NCI-H526 treated with DMSO at 0.1 percent for 48 hours (cell line): ENCODE results near the gene CCDC177.

ENCODE experiments used
- DNase-seq: peaks from one replicate; lab custom pipeline; 2025; lab: John Stamatoyannopoulos, UW

The CCDC177 gene

DNA sequence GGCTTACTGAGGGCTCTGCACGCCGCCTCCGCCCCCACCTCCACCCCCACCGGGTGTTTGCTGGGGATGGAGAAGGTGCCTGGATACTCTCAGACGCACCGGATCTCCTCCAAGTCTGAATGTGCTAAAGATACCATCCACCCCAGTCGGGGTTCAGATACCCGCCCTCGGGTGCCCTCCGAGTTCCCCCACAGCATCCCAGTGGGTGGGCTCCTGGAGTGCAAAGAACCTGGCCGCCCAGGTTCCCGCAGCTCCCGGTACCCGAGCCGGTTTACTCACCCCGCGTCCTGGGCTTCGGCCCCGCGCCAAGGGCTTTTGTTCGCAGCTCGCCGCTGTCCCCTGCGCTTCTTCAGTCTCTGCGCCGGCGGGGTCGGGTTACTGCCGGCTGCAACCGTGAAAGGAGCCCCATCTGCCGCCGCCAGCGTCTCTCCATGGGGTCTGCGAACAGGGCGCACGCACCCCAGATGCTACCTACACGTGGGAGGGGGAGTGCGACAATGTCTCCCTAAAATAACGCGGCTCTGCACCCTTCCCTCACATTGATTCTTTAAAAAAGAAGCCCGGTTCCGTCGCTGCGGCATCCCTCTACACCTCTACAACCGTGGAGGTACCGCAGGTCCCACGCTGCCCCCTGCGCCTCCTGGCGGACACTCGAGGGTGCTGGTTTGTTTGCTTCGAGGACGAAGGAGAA, at the start of gene CCDC177:
TSS of gene CCDC177 (minus strand) at position 609 of the 691 bp plus-strand sequence. CDS start 1,249 bp downstream, outside the sequence.
- DNase-seq, result peak; percentile 72

DNA sequence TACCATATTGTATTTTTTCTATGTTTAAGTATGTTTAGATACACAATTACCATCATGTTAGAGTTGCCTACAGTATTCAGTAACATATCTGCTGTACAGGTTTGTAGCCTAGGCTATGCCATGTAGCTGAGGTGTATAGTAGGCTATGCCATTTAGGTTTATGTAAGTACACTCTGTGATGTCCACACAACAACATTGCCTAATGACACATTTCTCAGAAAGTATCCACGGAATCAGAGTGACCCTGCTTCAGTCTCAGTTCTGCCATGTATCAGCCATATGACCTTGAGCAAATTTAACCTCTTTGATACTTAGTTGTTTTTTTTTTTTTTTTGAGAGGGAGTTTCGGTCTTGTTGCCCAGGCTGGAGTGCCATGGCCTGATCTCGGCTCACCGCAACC, 49.5 kb upstream of the CCDC177 start:
- no peak for DNase-seq

DNA sequence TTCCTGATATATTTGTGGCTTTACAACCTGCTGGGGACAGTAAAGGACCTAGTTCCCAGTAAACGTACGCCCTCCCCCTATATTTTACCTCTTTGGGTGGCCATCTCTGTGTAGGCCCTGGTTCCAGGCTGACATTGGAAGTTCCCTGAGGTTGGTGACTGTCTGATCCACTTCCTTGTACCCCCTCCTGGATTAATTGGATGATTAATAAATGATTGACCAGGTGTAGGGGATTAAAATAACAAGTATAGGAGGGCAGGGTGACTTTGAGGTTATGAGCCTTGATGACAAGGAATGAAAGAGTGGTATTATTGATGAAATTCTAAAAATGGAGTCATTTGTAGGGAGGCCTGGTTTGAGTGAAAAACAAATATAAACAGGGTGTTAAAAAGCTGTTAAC, 46.3 kb upstream of the CCDC177 start:
- DNase-seq, result no peak

DNA sequence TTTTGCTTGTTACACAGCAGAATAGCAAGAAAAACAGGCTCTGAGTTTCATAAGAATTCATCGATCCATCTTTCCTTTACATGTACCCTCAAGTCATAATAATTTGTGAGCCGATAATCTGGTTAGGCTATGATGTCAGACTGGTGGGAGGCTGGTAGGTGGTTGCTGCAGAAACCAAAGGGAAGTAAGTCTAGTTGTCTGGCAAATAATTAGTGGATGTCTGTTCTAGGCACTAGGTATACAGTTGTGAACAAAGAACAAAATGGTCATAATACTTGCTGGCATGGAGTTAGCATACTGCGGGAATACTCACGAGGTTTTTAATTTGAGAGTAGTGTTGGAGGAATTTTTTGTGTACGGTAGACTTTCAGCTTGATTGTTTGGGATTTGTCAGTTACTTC, 45.5 kb upstream of the CCDC177 start:
- no peak for DNase-seq

DNA sequence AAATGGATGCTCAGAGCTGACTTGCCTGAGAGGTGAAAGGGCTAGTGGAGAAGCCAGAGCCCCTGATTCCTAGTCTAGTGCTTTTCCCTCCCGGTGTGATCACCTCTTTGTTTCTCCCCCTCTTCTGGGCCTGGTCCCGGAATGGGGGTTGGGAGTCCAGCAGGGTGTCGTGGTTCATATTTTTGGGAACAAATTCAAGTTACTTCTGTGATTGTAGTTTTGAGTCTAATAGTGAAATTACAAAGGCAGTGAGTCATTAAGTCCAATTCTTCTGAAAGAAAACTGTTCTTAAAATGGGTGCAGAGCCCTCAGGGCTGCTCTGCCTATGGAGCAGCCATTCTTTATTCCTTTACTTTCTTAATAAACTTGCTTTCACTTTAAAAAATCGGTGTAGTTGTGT, 44.3 kb upstream of the CCDC177 start:
- no peak for DNase-seq

DNA sequence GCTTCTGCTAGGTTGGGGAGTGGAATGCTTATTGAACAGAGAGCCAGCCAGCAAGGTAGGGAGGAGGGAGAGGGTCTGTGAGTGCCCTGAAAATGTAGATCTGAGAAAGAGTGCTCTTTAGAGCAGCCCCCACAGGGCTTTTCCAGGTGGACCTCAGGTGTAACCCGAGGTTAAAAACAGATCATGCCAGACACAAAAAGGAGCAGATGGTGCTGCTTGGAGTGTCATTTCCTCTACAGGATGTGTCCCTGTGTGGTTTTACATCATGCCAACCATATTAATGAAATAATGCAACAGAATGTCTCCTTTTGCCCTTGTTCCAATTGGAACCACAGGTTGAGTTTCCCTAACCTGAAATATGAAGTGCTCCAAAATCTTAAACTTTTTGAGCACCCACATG, 43.1 kb upstream of the CCDC177 start:
- no peak for DNase-seq

DNA sequence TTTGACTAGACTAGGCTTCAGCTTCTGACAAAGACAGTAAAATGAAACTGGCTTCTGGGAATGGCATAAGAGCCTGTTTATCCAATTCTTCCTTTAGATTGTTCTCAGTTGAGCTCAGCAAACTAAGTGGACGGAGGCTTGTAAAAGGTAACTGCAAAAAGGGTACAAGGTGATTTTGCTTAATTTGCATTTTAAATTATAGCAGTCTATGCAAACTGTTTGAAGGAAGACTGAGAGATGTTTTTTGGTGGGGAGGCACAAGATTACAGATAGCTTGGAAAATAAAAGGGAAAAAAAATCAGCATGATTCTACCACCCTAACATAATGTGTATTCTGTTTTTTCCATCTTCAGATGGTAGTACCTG, 41.7 kb upstream of the CCDC177 start:
- DNase-seq, result peak; percentile 59

DNA sequence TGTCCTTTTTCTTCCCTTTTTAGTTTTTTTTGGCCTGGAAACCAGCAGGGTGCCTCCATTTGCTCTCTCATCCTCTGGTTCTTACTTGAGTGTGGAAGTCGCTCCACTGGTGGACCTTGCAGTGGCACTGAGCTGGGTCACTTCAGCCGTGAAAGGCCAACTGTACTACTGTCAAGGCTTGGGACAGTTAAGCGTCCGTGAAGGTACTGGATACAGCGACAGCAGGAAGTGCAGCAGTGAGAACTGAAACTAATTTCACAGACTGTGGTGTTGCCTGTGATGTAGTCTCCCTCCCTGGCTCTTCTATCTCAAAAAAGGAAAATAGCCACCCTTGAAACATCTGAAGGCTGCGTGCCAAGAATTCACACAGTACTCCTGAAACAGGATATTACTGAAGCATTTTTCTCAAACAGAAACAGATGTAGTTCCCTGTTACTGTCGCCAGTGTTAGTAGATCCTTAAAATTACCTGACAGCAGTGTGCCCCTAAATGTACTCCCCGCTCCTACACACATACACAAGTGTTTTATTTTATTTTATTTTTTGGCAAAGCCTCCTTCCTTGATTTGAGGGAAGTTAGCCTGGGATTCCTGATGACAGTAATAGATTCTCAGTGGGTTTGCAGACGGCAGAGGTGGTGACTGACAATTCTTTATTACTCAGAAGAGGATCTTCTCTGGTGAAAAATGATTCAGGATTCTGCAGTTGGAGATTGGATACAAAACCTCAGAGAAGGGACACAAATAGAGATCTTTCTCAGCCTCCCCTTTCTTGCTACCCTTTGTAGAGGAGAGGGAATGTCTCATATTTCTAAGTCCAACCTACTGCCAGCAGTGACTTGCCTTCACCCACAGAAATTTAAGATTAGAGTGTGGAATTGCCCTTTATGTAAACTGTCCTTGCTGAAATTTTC, 41.1 kb upstream of the CCDC177 start:
- peak; percentile 49 for DNase-seq

DNA sequence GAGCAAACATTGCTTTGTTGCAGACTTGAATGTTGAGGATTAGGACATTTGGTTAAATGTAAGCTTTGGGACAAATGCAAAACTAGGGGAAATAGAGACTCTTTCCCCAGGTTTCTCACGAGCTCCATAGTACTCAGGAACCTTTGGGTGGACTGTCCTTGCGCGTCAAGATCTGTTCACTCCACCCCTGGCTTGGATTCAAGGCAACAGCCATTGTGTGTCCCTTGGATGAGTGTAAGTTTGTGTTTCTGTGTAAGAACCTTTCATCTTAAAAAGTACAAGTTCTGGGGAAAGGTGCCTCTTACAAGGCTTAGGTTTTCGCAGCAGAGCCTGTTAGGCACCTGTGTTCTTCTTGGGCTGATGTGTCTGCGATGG, 40.4 kb upstream of the CCDC177 start:
- no peak for DNase-seq

DNA sequence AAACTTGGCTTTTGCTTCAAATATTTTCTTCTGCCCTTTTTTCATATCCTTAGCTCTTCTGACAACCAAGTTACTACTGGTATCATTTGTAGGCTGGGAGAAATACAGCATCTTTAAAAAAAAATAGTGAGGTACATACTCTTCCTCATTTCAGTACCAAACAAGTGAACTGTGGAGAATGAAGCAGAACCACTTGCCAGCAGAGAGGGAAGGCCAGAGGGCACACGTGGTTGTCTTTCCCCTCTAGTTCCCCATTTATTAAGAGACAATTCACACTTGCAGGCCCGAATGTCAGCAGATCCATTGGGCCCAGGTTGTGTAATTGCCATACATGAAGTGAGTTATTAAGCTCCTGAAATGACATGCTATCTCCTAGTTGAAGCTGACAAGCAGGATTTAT, 39.9 kb upstream of the CCDC177 start:
- DNase-seq, result no peak

DNA sequence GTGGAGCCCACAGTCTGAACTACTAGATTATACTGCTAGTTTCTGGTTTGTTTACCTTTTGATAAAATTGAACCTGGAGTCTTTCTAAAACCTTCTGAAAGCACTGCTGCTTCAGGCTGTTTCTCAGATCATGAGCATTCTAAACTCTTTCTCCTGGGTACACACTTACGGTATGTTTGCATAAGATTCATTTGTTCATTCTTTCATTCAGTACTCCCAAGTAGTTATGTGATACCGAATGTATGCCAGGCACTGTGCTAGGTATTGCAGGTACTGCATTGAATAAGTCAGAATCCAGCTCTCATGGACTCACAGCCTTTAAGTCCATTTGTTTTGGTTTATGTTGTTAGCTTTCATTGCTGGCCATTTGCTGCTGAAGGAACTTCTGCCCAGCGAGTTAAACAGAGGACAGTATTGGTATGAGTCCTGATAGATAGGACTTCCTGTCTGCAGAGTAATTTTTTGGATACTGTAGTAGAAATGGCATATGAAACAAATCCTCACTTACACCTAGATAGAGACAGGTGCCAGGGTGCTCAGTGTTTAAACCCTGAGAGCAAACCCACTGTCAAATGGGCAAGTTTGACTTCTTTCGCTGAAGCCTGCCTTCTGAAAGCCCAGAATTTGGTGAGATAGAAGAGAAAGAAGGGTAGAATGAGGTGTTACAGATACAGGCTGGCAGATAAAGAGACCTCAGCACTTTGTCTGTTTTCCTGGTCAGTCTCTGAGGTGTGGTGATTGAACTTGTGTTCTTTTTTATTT, 38.8 kb upstream of the CCDC177 start:
- no peak for DNase-seq

DNA sequence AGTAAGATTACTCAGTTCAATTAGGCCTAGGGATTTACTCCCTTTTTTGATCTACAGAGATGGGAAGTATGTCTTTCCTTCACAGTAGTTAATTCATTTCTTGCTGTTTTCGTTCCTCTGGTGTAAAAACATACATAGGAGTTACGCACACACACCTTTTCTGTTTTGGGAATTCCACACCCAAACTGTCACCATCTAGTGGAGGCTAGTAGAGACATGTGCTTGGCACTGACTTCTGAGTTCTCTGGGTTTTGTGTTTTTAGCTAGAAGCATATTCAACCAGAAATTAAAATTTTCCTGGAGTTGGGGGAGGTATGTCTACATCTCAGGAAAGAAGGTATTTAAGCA, 38.1 kb upstream of the CCDC177 start:
- DNase-seq, result no peak

DNA sequence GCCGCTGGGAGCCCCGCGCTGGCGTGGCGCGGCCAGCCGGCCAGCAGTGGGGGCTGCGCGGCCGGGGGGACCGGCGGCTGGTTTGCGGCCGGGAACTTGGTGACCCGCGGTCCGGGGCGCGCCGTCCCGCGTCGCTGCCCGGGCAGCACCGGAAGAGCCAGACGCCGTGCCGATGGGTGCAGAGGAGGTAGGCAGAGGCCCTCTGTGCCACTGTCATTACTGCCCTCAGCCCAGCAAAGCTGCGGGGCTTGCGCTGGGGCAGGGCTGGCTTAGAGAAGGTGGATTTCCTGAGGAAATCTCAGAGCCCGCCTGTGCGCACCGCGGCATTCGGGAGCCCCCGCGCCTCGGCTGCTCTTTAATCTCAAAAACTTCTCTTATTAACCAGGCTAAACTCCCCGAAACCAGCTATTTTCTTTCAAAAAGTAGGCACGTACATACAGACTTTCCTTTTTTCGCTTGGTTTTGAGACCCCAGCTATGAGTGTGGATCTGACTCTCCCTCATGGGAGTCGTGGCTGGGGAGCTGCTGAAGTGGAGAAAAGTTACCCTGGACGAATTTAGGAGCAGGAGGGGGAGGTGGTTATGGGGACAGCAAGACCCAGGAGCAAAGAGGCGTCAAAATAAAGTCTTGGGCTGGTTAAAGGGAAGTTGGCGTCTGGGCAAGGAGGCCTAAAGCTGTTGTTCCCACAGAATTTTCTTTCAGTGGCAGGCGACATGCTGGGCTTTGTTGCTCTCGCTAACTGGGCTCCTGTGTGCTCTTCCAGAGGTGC, 37.5 kb upstream of the CCDC177 start:
- DNase-seq, result peak; percentile 27

DNA sequence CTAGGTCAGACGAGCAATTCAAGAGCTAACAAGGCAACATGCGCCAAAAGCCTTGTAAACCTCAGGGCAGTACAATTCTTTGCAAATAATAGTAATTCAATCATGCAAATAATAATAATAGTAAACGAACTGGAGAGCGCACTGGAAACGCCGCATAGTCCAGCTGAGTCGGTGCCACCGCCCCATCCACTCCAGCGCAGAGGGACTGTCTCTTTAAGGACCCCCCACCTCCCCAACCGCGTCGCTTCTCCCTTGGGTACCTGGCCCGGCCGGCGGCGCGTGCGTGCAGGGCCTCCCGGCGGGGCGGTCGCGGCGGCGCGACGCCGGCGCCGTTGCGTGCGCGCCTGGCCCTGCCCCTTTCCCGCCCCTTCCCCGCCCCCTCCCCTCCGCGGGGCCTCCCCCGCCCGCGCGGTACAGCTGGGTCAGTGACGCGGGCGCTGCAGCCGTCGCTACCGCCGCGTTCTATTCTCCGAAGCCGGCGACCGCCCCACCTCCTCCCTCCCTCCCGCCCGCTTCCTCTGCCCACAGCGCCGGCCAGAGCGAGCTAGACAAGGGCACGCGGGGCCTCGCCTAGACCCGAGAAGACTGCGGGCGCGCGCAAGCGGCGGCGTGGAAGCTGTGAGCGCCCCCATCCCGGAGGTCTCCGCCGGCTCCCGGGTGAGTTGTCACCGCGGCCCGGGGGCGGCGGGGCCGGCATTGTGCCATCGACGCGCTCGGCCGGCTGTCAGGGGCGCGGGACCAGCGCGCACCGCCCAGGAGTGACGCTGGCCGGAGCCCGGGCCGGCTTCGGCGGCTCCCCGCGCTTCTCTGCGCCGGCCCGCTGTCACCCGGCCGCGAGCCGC, 36.7 kb upstream of the CCDC177 start, which contains the start of gene SUSD6:
TSS of gene SUSD6 (plus strand) at position 425 of the 842 bp plus-strand sequence. CDS start 46,997 bp downstream, outside the sequence.
- DNase-seq, result peak; percentile 89

DNA sequence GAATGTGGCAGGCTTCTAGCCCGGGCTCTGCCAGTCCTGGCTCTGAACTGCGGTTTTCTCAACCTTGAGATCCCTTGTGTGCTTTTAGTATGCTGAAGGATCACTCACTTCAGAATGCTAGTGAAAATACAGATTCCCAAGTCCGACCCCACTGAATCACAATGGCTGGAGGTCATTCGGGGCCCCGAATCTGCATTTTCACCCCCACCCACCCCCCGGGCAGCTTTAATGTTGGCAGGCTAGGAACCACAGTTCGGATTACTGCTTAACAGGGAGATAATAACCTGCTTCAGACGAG, 36.2 kb upstream of the CCDC177 start:
- DNase-seq, result peak; percentile 63

DNA sequence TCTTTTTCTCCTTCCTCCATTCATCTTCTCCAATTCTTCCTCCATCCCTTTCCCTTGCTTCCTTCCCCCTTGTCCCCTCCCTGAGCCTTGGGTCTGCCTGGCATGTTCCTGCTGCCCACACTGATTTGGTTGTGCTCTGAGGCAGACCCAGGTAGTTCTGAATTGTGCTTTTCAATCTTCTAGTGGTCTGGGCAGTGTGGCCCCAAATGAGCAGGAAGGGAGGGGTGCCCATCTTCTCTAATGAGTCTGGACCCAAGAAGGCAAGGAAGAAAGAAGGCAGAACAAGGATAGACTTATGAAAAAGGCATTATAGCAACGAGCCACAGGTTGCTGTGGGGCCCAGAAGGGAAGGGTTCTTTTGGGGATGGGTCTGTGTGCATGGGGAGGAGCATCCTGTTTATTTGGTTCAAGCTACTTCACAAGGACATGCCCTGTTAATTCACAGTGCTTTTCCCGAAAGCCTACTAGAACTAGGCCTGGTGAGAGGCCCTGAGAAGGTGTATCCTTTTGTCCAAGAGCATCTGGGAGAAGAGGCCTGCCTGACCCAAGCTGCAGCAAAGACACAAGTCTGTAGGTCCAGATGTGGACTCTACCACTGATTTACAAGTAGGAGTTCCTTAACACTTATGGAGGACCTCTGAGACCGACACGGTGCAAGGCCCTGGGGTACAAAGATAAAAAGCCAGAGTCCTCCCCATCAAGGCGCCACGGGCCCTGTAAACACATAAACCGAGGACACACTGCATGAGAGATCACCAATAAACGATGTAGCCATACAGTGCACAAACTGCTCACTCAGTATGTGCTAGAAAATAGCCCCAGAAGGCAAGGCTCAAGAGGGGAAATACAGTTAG, 35.6 kb upstream of the CCDC177 start:
- no peak for DNase-seq

DNA sequence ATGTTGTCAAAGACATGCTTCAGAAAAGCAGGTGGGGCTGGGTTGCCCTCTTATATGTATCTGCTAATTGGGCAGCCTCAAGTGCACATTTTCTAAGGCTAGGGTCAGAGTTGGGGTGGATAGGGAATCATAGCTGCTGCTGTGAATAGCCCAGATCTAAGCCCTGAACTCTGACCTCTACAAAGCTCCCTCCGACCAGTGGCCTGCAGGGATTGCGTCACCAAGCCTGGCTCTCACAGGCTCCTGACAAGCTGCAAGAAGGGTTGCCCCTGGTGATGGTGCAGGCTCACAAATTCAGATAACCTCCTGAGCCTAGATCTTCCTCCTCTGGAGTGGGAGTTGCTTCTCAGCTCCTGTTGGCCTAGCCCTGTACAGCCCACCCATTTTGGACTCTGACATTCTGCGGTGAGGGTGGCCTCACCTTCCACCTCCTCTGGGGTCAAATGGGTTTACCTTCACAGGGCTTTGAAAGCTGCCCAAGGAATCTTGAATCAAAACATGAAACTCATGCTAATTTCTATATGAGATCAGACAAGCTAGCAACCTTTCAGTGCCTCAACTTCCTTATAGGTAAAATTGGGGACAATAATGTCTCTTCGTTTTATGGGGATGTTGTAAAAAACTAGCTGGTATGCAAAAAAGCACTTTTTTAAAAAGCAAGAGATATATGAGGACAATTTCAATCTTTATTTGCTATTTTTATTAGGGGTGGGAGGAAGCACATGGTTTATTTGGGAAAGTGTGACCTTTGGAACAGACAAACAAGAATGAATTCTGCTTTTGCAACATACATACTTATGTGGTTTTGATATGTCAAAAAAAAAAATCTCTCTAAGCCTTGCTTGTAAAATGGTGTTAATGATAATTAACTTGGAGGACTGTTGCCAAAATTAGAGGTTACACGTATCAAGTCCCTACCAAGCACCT, 31.9 kb upstream of the CCDC177 start:
- DNase-seq, result no peak

DNA sequence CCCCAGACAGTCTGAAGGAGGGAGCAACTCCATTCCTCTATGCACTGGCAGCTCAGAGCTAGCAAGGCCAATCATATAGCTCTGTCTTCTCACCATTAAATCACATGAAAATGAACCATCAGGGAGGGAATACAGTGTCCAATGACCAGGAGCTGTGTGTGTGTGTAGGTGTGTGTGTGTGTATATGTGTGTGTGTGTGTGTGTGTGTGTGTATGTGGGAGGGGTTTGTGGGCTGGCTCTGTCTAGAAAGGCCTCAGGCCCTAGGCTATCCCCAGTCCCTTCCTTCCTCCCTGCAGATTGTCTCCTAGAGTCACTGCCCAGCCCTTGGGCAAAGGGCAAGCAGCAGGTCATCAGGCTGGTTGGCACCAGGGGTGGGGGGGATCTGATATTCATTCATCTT, 31.1 kb upstream of the CCDC177 start:
- DNase-seq, result no peak

DNA sequence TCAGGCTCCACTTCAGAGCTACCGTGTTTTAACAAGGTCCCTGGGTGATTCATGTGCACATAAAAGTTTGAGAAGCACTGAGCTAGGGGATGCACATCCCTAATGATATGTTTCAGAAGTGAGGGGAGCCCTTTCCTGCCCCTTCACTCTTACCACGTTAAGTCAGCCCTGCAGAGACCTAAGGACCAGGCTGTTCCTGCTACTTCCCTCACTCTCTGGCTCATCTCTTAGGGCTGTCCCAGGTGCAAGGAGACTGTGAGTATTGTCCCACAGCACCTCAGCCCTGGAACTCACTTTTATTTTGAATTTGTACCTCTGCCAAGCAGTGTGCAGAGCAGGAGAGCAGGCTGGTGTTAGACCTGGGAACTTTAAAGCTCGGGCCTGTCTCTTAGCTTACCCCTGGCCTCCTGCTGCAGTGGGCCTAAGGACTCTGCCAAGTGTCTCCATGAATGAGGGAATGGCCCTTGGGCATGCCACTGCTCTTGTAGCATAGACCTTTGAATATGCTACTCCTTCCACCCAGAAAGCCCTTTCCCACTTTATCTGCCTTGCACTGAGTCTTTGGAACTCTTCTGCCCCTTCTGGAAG, 25.7 kb upstream of the CCDC177 start:
- DNase-seq, result no peak
